Activated CD4-positive, alpha-beta T cell treated with anti-CD3 and anti-CD28 coated beads, Interleukin-2, Interleukin-4, amounts not matched to agents 100 ng/mL and 50 ng/mL, durations not matched to agents 16 hours and 8 hours (primary cell): ENCODE results near the gene ALCAM.

Source experiments
- DNase-seq: peaks from one replicate; pipeline ENCODE4 v3.0.0-alpha.2; 2020; ENCODE audit warnings: low spot score

Gene ALCAM

DNA sequence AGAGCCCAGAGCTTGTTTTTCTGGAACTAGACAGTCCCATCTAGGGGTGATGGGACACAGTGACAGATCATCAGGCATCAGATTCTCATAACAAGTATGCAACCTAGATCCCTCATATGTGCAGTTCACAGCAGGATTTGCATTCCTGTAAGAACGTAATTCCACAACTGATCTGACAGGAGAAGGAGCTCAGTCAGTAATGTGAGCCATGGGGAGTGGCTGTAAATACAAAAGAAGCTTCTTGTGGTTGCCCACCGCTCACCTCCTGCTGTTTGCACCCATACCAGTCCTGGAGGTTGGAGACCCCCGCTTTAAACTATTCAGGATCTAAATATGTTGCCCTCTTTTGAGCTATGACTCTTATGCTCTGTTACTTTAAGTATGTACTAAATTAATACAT, 167.3 kb downstream of the ALCAM start:
- DNase-seq: no peak

- no peak for DNase-seq
Observed at GRCh38 chr3:105534491-105534890, 167.8 kb downstream of the ALCAM start.

- no peak for DNase-seq
Observed at GRCh38 chr3:105537371-105538080, 170.8 kb downstream of the ALCAM start.

DNA sequence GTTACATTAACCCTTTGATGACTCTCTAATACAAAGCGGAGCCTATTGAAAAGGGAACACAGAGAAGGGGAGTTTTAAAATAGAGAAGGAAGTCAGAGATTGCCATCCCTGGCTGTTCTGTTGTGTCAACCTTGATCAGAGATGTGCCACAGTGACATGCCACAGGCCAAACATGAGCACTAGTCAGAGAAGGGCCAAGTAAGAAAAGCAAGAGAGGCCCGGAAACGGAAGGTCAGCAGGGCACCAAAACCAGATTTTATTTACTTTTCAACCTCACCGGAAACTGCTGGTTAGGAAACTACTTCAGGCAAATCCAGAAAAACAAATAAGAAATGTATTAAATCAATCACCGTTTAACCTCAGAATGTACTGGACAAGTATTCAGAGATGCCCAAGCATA, 171.8 kb downstream of the ALCAM start:
- DNase-seq: no peak

GRCh38 chr3:105539897-105540296, 173.2 kb downstream of the ALCAM start:
- no peak for DNase-seq

DNA sequence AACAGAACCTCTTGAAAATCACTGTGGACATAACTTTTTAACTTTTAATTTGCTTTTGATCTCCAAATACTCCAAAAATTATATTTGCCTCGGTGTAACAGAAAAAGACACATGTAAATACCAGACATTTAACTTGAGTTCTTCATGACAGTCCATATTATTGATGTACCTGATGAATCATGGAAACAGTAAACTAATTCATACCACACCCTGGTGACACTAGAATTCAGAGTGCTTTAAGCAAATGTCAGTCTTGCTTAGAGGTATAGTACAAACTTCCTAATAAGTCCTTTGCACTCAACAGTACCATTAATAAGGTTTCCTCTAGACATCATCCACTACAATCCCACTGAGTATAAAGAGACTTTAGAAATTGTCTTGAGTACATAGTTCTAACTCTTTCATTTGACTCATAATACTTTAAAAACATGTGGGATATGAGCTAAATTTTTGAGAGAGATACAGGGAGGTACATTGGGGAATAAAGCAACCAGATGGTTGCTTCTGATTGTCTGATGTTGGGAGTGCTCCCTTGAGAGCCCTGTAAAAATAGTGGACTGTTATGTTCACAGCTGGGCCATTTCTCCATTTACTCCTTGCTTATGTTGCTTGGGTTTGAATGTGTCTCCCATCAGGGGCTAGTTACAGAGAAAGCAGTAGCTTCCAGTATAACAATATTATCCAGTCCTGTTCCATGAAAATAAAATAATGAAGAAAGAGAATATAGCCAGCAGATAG, 175.7 kb downstream of the ALCAM start:
- no peak for DNase-seq

- no peak for DNase-seq
Observed at GRCh38 chr3:105545051-105545450, 178.3 kb downstream of the ALCAM start.

- no peak for DNase-seq
Observed at GRCh38 chr3:105553851-105554250, 187.1 kb downstream of the ALCAM start.

GRCh38 chr3:105555206-105555605, 188.5 kb downstream of the ALCAM start:
- no peak for DNase-seq

- DNase-seq: no peak
Observed at GRCh38 chr3:105559856-105560255, 193.1 kb downstream of the ALCAM start.

- DNase-seq: no peak
Observed at GRCh38 chr3:105561876-105562275, 195.2 kb downstream of the ALCAM start.

GRCh38 chr3:105564546-105565288, 198.0 kb downstream of the ALCAM start:
- no peak for DNase-seq

GRCh38 chr3:105571005-105571404, 204.3 kb downstream of the ALCAM start:
- DNase-seq: no peak

DNA sequence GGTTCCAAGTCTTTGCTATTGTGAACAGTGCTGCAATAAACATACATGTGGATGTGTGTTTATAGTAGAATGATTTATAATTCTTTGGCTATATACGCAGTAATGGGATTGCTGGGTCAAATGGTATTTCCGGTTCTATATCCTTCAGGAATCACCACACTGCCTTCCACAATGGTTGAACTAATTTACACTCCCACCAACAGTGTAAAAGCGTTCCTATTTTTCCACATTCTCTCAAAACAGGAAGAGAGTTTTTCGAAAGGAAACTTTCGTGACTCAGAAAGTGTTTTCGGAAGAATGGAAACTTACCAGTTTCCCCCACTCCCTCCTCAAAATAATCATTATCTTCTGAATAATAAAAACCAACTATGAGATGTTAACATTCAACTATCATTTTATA, 205.8 kb downstream of the ALCAM start:
- no peak for DNase-seq

- DNase-seq: no peak
Observed at GRCh38 chr3:105579439-105579838, 212.7 kb downstream of the ALCAM start.

GRCh38 chr3:105580296-105580965, 213.7 kb downstream of the ALCAM start:
- DNase-seq: no peak

- DNase-seq: no peak
Observed at GRCh38 chr3:105582015-105582414, 215.3 kb downstream of the ALCAM start.

DNA sequence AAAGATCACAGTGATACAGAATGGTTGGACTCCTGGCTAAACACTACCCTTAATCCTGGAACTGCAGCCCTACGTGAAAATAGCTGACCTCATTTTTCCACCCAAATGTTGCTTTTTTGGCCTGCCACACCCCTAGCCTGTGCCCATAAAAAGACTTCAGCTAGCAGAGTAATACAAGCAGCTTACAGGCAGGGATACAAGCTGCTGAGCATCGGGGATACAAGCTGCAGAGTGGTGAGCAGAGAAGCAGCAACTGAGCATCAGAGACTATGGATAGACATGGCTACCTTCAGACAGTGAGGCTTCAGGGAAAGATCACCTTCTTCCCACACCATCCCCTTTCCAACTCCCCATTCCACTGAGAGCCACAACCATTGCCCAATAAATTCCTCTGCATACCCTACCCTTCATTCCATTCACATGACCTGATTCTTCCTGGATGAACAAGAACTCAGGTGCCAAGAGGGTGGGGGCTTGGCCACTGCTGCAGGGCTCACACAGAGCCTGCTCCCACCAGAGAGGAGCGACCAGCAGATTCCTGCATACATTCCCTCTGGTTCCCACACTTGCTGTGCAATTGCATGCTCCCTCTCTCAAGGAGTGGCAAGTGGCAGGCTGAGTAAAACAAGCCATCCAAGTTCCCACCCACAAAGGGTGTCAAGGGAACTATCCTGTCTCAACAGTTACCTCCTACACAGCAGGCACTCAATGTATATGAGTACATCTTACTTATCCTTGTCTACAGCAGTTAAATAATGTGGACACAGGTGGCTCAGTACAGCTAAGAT, 217.5 kb downstream of the ALCAM start:
- no peak for DNase-seq

GRCh38 chr3:105593315-105593714, 226.6 kb downstream of the ALCAM start:
- no peak for DNase-seq

DNA sequence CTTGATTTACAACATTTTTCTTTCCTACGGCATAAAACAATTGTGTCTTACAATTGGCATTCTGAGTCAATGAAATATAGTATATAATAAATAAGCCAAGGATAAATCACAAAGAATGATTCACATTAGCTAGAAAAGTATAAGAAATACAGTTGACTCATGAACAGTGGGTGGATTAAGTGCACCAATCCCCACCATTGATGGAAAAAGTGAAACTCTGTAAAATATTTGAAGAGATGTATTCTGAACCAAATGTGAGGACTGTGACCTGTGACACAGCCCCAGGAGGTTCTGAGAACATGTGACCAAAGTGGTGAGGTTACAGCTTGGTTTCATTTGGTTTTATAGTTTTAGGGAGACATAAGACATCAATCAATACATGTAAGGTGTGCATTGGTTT, 227.5 kb downstream of the ALCAM start:
- no peak for DNase-seq

DNA sequence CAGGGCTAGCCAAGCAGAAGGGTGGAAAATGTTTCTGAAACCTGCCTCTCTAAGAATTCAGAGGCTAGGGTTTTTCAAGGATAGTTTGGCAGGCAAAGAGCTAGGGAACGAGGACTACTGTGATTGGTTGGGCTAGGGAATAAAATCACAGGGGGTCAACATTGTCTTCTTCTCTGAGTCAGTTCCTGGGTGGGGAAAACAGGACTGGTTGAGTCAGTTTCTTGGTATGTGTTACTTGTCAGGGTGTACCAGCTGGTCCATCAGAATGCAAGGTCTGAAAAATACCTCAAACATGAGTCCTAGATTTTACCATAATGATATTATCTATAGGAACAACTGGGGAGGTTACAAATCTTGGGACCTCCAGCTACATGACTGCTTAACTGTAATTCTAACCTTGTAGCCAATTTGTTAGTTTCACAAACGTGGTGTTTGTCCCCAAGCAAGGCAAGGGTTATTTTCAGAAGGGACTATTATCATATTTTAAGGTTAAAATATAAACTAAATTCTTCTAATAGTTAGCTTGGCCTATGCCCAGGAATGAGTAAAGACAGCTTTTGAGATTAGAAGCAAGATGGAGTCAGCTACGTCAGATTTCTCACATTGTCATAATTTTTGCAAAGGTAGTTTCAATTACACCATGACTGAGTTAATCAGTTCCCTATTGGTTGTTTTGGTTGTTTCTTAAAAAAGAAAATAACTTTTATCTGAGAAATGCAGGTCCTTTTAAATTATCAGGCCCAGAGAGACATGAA, 231.5 kb downstream of the ALCAM start:
- DNase-seq: no peak
